ENCODE data around the gene ARHGEF4.

GRCh38 chr2:131039535-131039907 lies 202.8 kb downstream of the ARHGEF4 start:
- TF ChIP-seq CTCF (conservative IDR thresholded peaks at IDR 0.05; ENCODE audit: low read depth in 2 of 2) (no peak), POLR2AphosphoS5 (IDR thresholded peaks at IDR 0.05; ENCODE audit: low read depth) (no peak), JUNB (IDR thresholded peaks at IDR 0.05; ENCODE audit: unreplicated experiment) (no peak), ZNF114 (CRISPR knock-in tag; IDR thresholded peaks at IDR 0.05) (no peak), EZH2phosphoT487 (IDR thresholded peaks at IDR 0.05; ENCODE audit: unreplicated experiment) (no peak), CREB1 (CRISPR knock-in tag; IDR thresholded peaks at IDR 0.05; ENCODE audit: low read depth) (no peak)

Measured in GM23338 (cell line).